NCI-H226 (cell line): Measurements from ENCODE around the gene RNF149.

Source experiments
- DNase-seq: peaks from one replicate; pipeline ENCODE4 v3.0.0-alpha.2; 2015

Gene RNF149

GRCh38 chr2:101293544-101293943, 15.0 kb downstream of the RNF149 start:
- DNase-seq: no peak

GRCh38 chr2:101291973-101292372, 16.5 kb downstream of the RNF149 start:
- DNase-seq: no peak

GRCh38 chr2:101290711-101291110, 17.8 kb downstream of the RNF149 start:
- DNase-seq: no peak

GRCh38 chr2:101287303-101287702, 21.2 kb downstream of the RNF149 start:
- no peak for DNase-seq

GRCh38 chr2:101286684-101287083, 21.8 kb downstream of the RNF149 start:
- no peak for DNase-seq

GRCh38 chr2:101282980-101283379, 25.5 kb downstream of the RNF149 start:
- no peak for DNase-seq

GRCh38 chr2:101281482-101281881, 27.0 kb downstream of the RNF149 start:
- no peak for DNase-seq

GRCh38 chr2:101278925-101279324, 29.6 kb downstream of the RNF149 start:
- DNase-seq: no peak

- DNase-seq: no peak
Measured at GRCh38 chr2:101277111-101277510, 31.4 kb downstream of the RNF149 start.

- no peak for DNase-seq
Measured at GRCh38 chr2:101274142-101274541, 34.4 kb downstream of the RNF149 start.

GRCh38 chr2:101273056-101273455, 35.4 kb downstream of the RNF149 start:
- DNase-seq: no peak

GRCh38 chr2:101272045-101272784, 36.3 kb downstream of the RNF149 start:
- DNase-seq: no peak

- no peak for DNase-seq
Measured at GRCh38 chr2:101270700-101271259, 37.7 kb downstream of the RNF149 start.

GRCh38 chr2:101267671-101268656, 40.5 kb downstream of the RNF149 start:
- no peak for DNase-seq

- DNase-seq: no peak
Measured at GRCh38 chr2:101265893-101266499, 42.5 kb downstream of the RNF149 start.

GRCh38 chr2:101264360-101264939, 44.1 kb downstream of the RNF149 start:
- DNase-seq: no peak

- DNase-seq: no peak
Measured at GRCh38 chr2:101263377-101263800, 45.1 kb downstream of the RNF149 start.

GRCh38 chr2:101262142-101262541, 46.4 kb downstream of the RNF149 start:
- DNase-seq: no peak

- no peak for DNase-seq
Measured at GRCh38 chr2:101258804-101259203, 49.7 kb downstream of the RNF149 start.

- no peak for DNase-seq
Measured at GRCh38 chr2:101256316-101256715, 52.2 kb downstream of the RNF149 start.

GRCh38 chr2:101255501-101255900, 53.0 kb downstream of the RNF149 start:
- DNase-seq: peak; percentile 33

GRCh38 chr2:101253703-101254450, 54.6 kb downstream of the RNF149 start:
- no peak for DNase-seq
